Fibroblast of the aortic adventitia (primary cell): ENCODE measurements around the gene PRR14. TPM values are rescaled to one million over a fixed set of nuclear protein-coding genes. Genes with fewer than 3 reads are reported as not detected.

Experiments
- DNase-seq: peaks from one replicate; pipeline ENCODE4 v3.0.0-alpha.2; 2010; ENCODE audit warnings: low read depth
- H3K4me3 ChIP-seq: 2 replicates; pipeline ENCODE4 v1.5.1; 2011; ENCODE audit warnings: low read depth, mild to moderate bottlenecking, control low read depth, low read length, moderate library complexity
- total RNA-seq: library from RNA; depleted of rRNA; stranded (reverse); fragments of >200 nt; gene quantifications from 2 replicates; pipeline ENCODE4 v1.2.3, GENCODE V29; 2012; ENCODE audit warnings: low replicate concordance
- TF ChIP-seq, protein P1 (sequence below): IDR thresholded peaks from 2 replicates; pipeline ENCODE4 v1.5.1; 2011; ENCODE audit warnings: mild to moderate bottlenecking, low read length, control low read depth, inconsistent platforms; ENCODE audit not compliant: insufficient read depth

The PRR14 gene
- total RNA-seq = 8.8 and 14.5 TPM in 2 replicates

DNA sequence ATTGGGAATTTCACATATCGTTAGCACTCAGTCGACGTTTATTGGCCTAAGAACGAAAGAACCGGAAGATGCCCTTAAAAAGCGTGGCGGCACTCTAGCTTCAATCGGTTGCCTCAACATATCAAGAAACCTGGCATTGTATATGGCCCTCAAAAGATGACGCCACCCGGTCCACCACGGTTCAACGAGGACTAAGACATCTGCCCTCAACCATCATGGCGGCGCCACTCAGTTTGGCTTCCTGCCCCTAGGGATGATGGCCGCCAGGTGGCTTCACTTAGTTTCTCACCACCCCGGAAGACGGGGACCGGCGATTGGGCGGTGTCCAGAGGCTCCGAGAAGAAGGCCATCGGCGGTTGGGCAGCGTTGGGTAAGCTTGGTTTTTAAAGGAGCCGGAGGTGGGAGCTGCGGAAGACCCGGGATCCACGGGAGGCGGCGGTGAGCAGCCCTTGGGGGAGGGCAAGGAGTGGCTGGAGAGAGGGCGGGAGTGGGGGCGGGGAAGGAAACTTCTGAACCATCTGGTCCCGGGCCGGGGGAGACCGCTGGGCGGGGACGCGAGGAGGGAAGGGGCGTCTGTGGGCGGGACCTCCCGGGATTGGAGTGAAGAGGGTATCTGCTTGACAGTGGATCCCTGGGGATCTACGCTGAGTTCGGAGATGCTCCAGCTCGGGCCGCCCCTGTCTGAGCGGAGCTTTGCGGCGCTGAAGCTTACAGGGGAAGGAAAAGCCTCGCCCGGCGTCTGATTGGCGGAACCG lies at the start of gene PRR14:
PRR14 (plus strand) TSS at position 592 of the 755 bp plus-strand sequence. CDS start 686 bp downstream, outside the sequence.
- TF ChIP-seq, protein P1, sequence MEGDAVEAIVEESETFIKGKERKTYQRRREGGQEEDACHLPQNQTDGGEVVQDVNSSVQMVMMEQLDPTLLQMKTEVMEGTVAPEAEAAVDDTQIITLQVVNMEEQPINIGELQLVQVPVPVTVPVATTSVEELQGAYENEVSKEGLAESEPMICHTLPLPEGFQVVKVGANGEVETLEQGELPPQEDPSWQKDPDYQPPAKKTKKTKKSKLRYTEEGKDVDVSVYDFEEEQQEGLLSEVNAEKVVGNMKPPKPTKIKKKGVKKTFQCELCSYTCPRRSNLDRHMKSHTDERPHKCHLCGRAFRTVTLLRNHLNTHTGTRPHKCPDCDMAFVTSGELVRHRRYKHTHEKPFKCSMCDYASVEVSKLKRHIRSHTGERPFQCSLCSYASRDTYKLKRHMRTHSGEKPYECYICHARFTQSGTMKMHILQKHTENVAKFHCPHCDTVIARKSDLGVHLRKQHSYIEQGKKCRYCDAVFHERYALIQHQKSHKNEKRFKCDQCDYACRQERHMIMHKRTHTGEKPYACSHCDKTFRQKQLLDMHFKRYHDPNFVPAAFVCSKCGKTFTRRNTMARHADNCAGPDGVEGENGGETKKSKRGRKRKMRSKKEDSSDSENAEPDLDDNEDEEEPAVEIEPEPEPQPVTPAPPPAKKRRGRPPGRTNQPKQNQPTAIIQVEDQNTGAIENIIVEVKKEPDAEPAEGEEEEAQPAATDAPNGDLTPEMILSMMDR = peak; percentile 28
- H3K4me3 ChIP-seq = peak within 1 kb of the TSS; percentile 92
- peak; percentile 100 for DNase-seq

DNA sequence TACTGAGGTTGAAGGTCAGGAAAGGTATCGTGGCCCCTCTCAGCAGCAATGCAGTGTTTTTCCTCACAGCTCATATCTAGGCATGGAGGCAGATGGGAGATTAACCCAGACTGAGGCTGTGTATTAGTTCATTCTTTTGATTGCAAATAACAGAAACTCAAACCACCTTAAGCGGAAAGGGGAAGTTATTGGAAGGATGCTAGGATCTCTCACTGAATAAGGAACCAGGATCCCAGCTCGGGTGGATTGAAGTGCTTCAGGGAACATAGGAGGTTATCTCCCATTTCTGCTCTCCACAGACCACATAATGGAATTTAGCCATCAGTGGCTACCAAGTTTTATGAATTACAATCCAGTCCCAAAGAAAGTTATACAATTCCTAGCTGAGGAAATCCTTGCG lies 48.8 kb upstream of the PRR14 start:
- TF ChIP-seq, protein P1 = no peak
- no peak overlapping the region for H3K4me3 ChIP-seq
- DNase-seq = no peak

DNA sequence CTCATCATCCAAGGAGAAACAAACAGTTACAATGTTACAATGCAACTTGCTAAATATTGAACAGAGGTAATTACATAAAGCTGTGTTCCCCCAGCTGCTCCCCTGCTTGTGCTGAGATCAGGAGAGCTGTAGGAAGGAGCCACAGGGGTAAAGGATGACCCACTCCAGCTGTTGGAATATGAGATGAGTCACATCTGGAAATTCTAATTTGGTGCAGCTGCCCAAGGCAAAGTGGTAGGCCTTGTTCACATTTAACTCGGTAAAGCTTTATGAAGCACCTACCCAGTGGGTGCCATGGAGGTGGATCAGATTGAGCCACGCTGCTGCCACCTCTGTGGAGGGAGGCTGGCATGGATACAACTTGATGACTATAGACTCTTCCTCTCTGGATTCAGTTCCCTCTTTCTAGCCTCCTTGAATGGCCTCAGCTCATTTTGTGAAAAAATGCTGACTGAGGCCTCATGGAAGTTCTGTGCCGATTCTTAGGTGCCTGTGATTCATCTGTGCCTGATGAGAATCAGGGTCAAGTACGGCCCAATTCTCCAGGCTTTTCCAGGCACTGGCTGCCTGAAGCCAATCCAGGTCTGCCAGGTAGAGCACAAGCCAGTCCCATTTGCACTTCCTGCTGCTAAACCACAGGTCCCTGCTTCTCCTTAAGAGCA lies 48.0 kb upstream of the PRR14 start:
- DNase-seq = peak; percentile 43
- H3K4me3 ChIP-seq = no peak overlapping the region
- TF ChIP-seq, protein P1 = no peak

DNA sequence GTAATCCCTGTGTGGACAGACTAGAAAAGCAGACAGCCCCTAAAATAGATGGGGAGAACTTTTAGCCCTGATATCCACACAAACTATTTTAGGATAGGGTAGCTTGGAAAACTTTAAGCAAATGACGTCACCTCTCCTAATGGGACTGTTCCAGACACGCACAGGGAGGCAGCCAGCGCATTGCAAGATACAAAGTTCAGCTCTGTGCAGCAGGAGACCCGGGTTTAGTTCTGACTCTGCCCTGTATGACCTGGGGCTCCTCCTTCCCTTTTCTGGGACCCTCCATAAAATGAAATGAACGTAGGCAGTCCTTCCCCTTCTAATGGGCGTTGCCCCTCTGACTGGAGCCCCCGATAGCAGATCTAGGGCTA lies 46.8 kb upstream of the PRR14 start:
- peak; percentile 27 for DNase-seq
- TF ChIP-seq, protein P1 = no peak
- no peak overlapping the region for H3K4me3 ChIP-seq

DNA sequence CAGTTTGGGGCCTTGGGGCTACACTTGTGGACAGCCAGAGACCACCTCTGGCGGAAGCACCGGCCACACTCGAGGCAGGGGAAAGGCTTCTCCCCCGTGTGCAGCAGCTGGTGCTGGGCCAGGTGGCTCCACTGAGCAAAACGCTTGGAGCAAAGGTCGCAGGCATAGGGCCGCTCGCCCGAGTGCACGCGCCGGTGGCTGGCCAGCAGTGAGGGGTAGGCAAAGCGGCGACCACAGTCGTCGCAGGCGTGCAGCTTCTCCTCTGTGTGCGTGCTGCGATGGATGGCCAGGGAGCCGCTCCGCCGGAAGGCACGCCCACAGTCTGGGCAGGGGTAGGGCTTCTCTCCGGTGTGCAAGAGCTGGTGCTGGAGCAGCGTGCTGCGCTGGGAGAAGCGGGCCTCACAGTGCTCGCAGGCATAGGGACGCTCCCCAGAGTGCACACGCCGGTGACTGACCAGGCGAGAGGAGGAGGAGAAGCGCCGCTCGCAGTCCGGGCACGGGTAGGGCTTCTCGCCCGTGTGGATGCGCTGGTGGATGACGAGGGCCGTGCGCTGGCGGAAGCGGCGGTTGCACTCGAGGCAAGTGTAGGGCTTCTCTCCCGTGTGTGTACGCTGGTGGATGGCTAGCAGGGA lies 46.3 kb upstream of the PRR14 start:
- TF ChIP-seq, protein P1 = no peak

DNA sequence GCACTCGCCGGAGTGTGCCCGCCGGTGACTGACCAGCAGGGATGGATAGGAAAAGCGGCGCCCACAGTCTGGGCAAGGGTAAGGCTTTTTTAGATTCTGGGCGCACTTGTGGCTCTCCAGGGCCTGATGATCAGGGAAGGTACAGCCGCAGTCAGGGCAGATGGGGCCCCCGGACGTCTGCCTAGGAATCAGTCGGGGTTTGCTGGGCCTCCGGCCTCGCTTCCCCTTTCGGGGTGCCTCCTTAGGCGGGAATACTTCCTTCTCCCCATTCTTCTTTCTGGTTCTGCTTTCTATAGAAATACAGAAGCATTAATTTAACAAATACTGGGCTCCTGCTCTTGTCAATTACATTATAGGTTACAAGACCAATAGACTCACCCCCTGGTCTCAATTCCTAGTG lies 45.6 kb upstream of the PRR14 start:
- TF ChIP-seq, protein P1 = no peak
- no peak for DNase-seq

More for the DNA sequence above, 46.3 kb upstream of the PRR14 start:
- no peak for DNase-seq
- no peak overlapping the region for H3K4me3 ChIP-seq

More for the DNA sequence above, 45.6 kb upstream of the PRR14 start:
- no peak overlapping the region for H3K4me3 ChIP-seq
